GM19468 (cell line): ENCODE results near the gene ELMO3.

Source experiments
- ATAC-seq: cut with Tn5 transposase; IDR thresholded peaks from one replicate; pipeline ENCODE4 v1.9.1; 2021; ENCODE audit warnings: mild to moderate bottlenecking, moderate library complexity, moderate number of reproducible peaks; ENCODE audit not compliant: unreplicated experiment; ENCODE audit errors: extremely low read depth

The ELMO3 gene

DNA sequence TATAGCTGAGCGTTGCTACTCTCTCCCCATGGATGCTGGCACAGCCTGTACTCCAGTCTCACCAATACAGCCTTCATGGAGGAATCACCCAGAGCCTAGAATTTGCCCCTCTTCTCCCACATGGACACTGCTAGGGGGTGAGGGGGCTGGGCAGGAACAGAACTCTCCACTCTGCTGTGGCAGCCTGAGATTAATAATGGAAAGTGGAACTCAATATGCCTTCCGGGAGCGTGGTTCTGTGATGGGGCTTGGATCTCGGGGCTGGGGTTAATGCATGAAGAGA, 51.1 kb downstream of the ELMO3 start:
- ATAC-seq = no peak

DNA sequence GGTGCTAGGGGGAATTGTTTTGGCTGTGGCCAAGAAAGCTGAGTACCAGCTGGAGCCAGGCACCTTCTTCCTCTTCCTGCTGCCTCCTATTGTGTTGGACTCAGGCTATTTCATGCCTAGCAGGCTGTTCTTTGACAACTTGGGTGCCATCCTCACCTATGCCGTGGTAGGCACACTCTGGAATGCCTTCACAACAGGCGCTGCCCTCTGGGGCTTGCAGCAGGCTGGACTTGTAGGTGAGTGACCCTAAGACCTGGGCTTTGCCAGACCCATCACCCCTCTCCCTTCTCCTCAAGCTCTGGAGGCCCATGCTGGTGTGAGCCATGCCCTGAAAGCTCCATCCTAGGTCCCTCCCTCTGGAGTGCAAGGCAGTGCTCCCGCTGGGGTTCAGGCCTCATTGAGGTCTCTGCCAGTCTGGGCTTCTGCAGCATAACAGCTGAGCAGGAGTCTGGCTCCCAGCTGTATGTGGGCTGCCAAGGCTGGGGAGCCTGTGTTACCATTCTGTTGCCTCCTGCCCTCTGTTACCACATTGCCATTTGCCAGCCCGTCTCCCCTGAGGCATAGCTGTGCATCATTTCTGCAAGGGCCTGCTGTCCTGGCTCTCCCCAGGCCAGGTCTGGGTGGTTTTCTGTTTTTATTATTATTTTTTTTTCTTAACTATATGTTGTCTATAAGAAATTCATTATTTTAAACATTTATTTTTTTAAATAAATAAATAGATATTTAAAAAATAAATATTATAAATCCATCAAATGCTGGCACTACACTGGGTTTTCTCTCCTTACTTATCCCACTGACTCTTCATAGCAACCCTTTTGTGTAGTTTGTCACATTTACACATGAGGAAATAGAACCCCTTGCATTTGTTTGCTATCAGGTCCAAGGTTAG, 53.9 kb downstream of the ELMO3 start:
- no peak for ATAC-seq
